IPS-18a (cell line): ENCODE data around the gene MYO1E.
A peak's percentile ranks its signal among the peaks of the same experiment; 100 is the strongest.

Source experiments
- H3K27ac ChIP-seq: one replicate; pipeline ENCODE4 v1.5.1; 2013; ENCODE audit warnings: low read length
- H3K27me3 ChIP-seq: one replicate; pipeline ENCODE4 v1.6.1; 2013; ENCODE audit warnings: mild to moderate bottlenecking, low read length; ENCODE audit not compliant: control insufficient read depth, insufficient read depth
- H3K36me3 ChIP-seq: one replicate; pipeline ENCODE4 v1.6.1; 2013; ENCODE audit warnings: low read depth, low read length; ENCODE audit not compliant: control insufficient read depth
- H3K4me1 ChIP-seq: one replicate; pipeline ENCODE4 v1.6.1; 2013; ENCODE audit warnings: low read depth, low read length; ENCODE audit not compliant: control insufficient read depth
- H3K4me3 ChIP-seq: one replicate; pipeline ENCODE4 v1.5.1; 2013; ENCODE audit warnings: low read length
- H3K9ac ChIP-seq: one replicate; pipeline ENCODE4 v1.6.1; 2013; ENCODE audit warnings: mild to moderate bottlenecking, low read length, moderate library complexity
- H3K9me3 ChIP-seq: one replicate; pipeline ENCODE4 v1.6.1; 2013; ENCODE audit warnings: low read depth, low read length; ENCODE audit not compliant: control insufficient read depth

The MYO1E gene

GRCh38 chr15:59364248-59364647 lies 8.4 kb downstream of the MYO1E start:
- H3K4me3 ChIP-seq: no peak overlapping the region
- no peak overlapping the region for H3K9ac ChIP-seq
- H3K9me3 ChIP-seq: no peaks in the 10 kb centered on the region
- no peaks in the 10 kb centered on the region for H3K36me3 ChIP-seq
- no peaks in the 10 kb centered on the region for H3K4me1 ChIP-seq
- H3K27me3 ChIP-seq: no peaks in the 10 kb centered on the region
- H3K27ac ChIP-seq: no peak overlapping the region

GRCh38 chr15:59362331-59362730 lies 10.3 kb downstream of the MYO1E start:
- Histone ChIP-seq H3K27me3 (no peaks in the 10 kb centered on the region), H3K36me3 (no peaks in the 10 kb centered on the region), H3K4me1 (no peaks in the 10 kb centered on the region), H3K9ac (no peak overlapping the region), H3K27ac (no peak overlapping the region), H3K9me3 (no peaks in the 10 kb centered on the region), H3K4me3 (no peak overlapping the region)

- H3K4me3 ChIP-seq: no peak overlapping the region
- no peak overlapping the region for H3K9ac ChIP-seq
- H3K27ac ChIP-seq: no peak overlapping the region
- peaks cover 6% of the 10 kb centered on the region for H3K4me1 ChIP-seq
- no peaks in the 10 kb centered on the region for H3K9me3 ChIP-seq
- no peaks in the 10 kb centered on the region for H3K27me3 ChIP-seq
- no peaks in the 10 kb centered on the region for H3K36me3 ChIP-seq
These were observed 11.8 kb downstream of the MYO1E start for GRCh38 chr15:59360896-59361295.

DNA sequence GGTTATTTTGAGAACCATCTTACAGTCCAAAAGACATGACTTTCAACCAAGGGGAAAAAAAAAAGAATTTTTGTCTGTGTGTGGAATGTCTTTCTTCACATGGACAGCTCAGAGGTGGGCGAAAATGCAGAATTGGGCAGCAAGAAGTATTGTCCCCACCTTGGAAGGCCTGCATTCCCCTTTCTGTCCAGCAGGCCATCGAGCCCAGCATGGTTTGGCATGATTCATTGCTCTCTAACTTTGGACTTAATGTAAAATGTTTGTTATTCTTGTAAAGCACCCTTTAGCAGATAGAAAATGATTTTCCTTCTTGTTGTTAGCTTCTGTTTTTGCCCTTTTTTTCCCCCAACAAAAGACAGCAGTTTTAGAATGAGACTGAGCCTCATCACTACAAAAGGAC lies 12.4 kb downstream of the MYO1E start:
- H3K9ac ChIP-seq: no peak overlapping the region
- H3K36me3 ChIP-seq: no peaks in the 10 kb centered on the region
- H3K27me3 ChIP-seq: no peaks in the 10 kb centered on the region
- H3K4me1 ChIP-seq: peaks cover 12% of the 10 kb centered on the region
- no peak overlapping the region for H3K27ac ChIP-seq
- no peaks in the 10 kb centered on the region for H3K9me3 ChIP-seq
- H3K4me3 ChIP-seq: no peak overlapping the region

- Histone ChIP-seq H3K36me3 (no peaks in the 10 kb centered on the region), H3K27ac (no peak overlapping the region), H3K4me1 (peaks cover 47% of the 10 kb centered on the region), H3K27me3 (no peaks in the 10 kb centered on the region), H3K9me3 (no peaks in the 10 kb centered on the region), H3K4me3 (no peak overlapping the region), H3K9ac (no peak overlapping the region)
These were observed 16.9 kb downstream of the MYO1E start for GRCh38 chr15:59355730-59356129.

DNA sequence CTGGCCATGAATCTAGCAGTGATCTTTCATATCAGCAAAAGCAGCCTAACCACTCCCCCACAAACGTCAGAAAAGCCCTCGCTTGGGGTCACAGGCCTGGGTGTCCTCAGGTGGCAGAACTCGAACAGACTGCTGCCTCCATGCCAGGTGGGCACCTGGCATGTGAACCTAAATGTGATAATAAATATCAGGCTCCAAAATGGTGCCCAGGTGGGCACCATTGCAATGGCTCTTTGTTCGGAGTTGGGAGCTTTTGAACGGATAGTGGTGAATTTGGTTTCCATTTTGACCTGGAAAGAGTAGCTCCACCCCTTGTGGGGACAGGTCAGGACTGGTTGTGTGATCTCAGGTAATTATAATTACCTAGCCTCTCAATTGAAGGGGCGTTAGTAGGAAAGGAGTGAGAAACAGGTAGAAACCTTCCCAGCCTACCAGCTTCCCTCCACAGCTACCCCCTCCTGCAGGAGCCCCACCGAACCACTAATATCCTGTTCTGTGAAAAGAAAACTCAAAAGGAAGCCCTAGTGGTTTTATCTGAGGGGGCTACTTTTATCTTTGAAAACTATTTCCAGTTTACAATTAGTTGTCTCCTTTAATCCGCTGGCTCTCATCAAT lies 18.1 kb downstream of the MYO1E start:
- Histone ChIP-seq H3K4me1 (peaks cover 58% of the 10 kb centered on the region), H3K9ac (peak overlapping the region; percentile 69)

GRCh38 chr15:59353994-59354416 lies 18.7 kb downstream of the MYO1E start:
- Histone ChIP-seq H3K27me3 (no peaks in the 10 kb centered on the region), H3K9me3 (no peaks in the 10 kb centered on the region), H3K4me1 (peaks cover 61% of the 10 kb centered on the region), H3K4me3 (peak overlapping the region; percentile 54), H3K9ac (peak overlapping the region; percentile 69), H3K36me3 (no peaks in the 10 kb centered on the region), H3K27ac (peak overlapping the region; percentile 93)

More for the DNA sequence above, 18.1 kb downstream of the MYO1E start:
- no peaks in the 10 kb centered on the region for H3K36me3 ChIP-seq
- H3K9me3 ChIP-seq: no peaks in the 10 kb centered on the region
- H3K27ac ChIP-seq: peak overlapping the region; percentile 93
- H3K27me3 ChIP-seq: no peaks in the 10 kb centered on the region
- H3K4me3 ChIP-seq: peak overlapping the region; percentile 54

GRCh38 chr15:59352683-59353082 lies 20.0 kb downstream of the MYO1E start:
- Histone ChIP-seq H3K4me3 (no peak overlapping the region), H3K4me1 (peaks cover 69% of the 10 kb centered on the region)

DNA sequence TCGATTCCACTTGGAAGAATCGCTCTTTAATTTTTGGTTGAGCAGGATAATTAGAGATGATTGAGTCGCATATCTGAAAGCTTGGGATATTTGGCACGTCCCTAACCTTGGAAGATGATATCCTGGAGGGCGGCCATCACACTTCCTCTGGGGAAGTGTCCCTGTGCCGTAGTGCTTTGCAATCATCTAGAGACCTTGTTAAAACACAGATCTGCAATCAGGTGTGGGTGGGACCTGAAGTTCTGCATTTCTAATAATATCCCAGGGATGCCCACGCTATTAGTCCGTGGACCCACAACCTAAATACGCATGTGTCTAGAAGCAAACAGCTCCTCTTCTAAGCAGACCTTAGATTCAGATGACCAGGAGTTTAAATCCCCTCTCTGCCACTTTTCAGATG lies 20.5 kb downstream of the MYO1E start:
- H3K36me3 ChIP-seq: no peaks in the 10 kb centered on the region
- no peaks in the 10 kb centered on the region for H3K27me3 ChIP-seq
- no peak overlapping the region for H3K9ac ChIP-seq
- no peaks in the 10 kb centered on the region for H3K9me3 ChIP-seq
- no peak overlapping the region for H3K27ac ChIP-seq
- H3K4me1 ChIP-seq: peaks cover 74% of the 10 kb centered on the region
- H3K4me3 ChIP-seq: no peak overlapping the region

More at GRCh38 chr15:59352683-59353082, 20.0 kb downstream of the MYO1E start:
- Histone ChIP-seq H3K9me3 (no peaks in the 10 kb centered on the region), H3K36me3 (no peaks in the 10 kb centered on the region), H3K27me3 (no peaks in the 10 kb centered on the region), H3K27ac (no peak overlapping the region), H3K9ac (no peak overlapping the region)

GRCh38 chr15:59350421-59350732 lies 22.3 kb downstream of the MYO1E start:
- Histone ChIP-seq H3K27me3 (no peaks in the 10 kb centered on the region), H3K36me3 (no peaks in the 10 kb centered on the region), H3K9me3 (no peaks in the 10 kb centered on the region), H3K9ac (no peak overlapping the region), H3K4me1 (peaks cover 69% of the 10 kb centered on the region), H3K4me3 (no peak overlapping the region), H3K27ac (no peak overlapping the region)

GRCh38 chr15:59349680-59350420 lies 22.8 kb downstream of the MYO1E start:
- Histone ChIP-seq H3K9ac (no peak overlapping the region), H3K4me3 (no peak overlapping the region), H3K9me3 (no peaks in the 10 kb centered on the region), H3K36me3 (no peaks in the 10 kb centered on the region), H3K27ac (no peak overlapping the region), H3K27me3 (no peaks in the 10 kb centered on the region), H3K4me1 (peaks cover 64% of the 10 kb centered on the region)

- Histone ChIP-seq H3K27me3 (no peaks in the 10 kb centered on the region), H3K27ac (no peak overlapping the region), H3K36me3 (no peaks in the 10 kb centered on the region), H3K4me3 (no peak overlapping the region), H3K9me3 (no peaks in the 10 kb centered on the region), H3K9ac (peak overlapping the region; percentile 47), H3K4me1 (peaks cover 51% of the 10 kb centered on the region)
These were observed 24.8 kb downstream of the MYO1E start for GRCh38 chr15:59347915-59348314.
